H1 (cell line): ENCODE measurements around the gene GIMAP5. TPM values are rescaled to one million over a fixed set of nuclear protein-coding genes. Genes with fewer than 3 reads are reported as not detected.

ENCODE experiments used
- BCL11A ChIP-seq, 2 experiments: IDR thresholded peaks; one replicate each; pipeline ENCODE4 v1.6.1; 2011; ENCODE audit warnings: low read depth in 2 of 2, low read length in 2 of 2, mild to moderate bottlenecking in 2 of 2
- CBX5 ChIP-seq: fragments of 300-800, 300-1000 bp; sonication (generic); IDR thresholded peaks from 2 replicates; pipeline ENCODE4 v1.7.1; 2016; ENCODE audit warnings: antibody characterized with exemption, low read length, low read depth
- CHD7 ChIP-seq: fragments of 300-600 bp; sonication (generic); IDR thresholded peaks from 2 replicates; pipeline ENCODE4 v1.7.1; 2012; ENCODE audit warnings: low read length, moderate library complexity, mild to moderate bottlenecking, inconsistent platforms; ENCODE audit not compliant: insufficient replicate concordance
- CREB1 ChIP-seq: IDR thresholded peaks from 2 replicates; pipeline ENCODE4 v1.6.1; 2012; ENCODE audit warnings: inconsistent platforms
- CTBP2 ChIP-seq: IDR thresholded peaks from 2 replicates; pipeline ENCODE4 v1.7.0; 2011; ENCODE audit warnings: borderline replicate concordance, mild to moderate bottlenecking, moderate library complexity, mixed read lengths, low read length; ENCODE audit not compliant: insufficient read depth, insufficient read length
- FOSL1 ChIP-seq: IDR thresholded peaks from 2 replicates; pipeline ENCODE4 v1.6.1; 2011; ENCODE audit warnings: mild to moderate bottlenecking, low read depth, low read length, moderate library complexity; ENCODE audit not compliant: insufficient read depth
- RAD21 ChIP-seq, 2 experiments: IDR thresholded peaks in 1 of 2; conservative IDR thresholded peaks in 1 of 2; 2 replicates each; pipeline ENCODE4 v1.6.1; 2011; ENCODE audit warnings: low read depth in 2 of 2, low read length in 2 of 2, improper control_type of control experiment in 1 of 2, inconsistent platforms in 1 of 2, mild to moderate bottlenecking in 1 of 2, moderate library complexity in 1 of 2
- polyA plus RNA-seq, 7 experiments: library from polyadenylated mRNA; depleted of rRNA in 3 of 7; stranded (reverse) in 5 of 7; unstranded in 2 of 7; fragments of >200 nt in 5 of 7; fragments of 200-250 nt in 2 of 7; gene quantifications; 1 replicate in 5 of 7; 2 replicates in 1 of 7; 4 replicates in 1 of 7; pipeline versions ENCODE4 v1.2.1 to v1.2.3, GENCODE V29; 2011 to 2013; ENCODE audit warnings: missing spikeins in 2 of 7, mixed read lengths in 2 of 7
- total RNA-seq: library from RNA; stranded (reverse); fragmentation: NEBNext Ultra II Directional; extraction: Animal tissue kit (Norgen Biotek cat#: 25700); gene quantifications from 2 replicates; pipeline ENCODE4 v1.2.1, GENCODE V29; 2021

The GIMAP5 gene
- total and polyA plus RNA-seq, 2 of the 8 experiments (the other 6 are each of a cell fraction or from before 2014, with no cell fraction given): not detected

GRCh38 chr7:150769768-150770167 is 32.5 kb downstream of the GIMAP5 start (continued):
- no peak for TF ChIP-seq CHD7
- TF ChIP-seq CREB1: no peak
- TF ChIP-seq CBX5: no peak
- no peak for TF ChIP-seq RAD21 (IDR thresholded peaks at IDR 0.05 in 1 of 2, conservative IDR thresholded peaks at IDR 0.05 in 1 of 2; ENCODE audit: low read depth in 2 of 2, low read length in 2 of 2)
- no peak for TF ChIP-seq BCL11A (IDR thresholded peaks at IDR 0.05; ENCODE audit: low read depth in 2 of 2, low read length in 2 of 2)
- no peak for TF ChIP-seq CTBP2
- no peak for TF ChIP-seq FOSL1
- TF ChIP-seq, all 59 proteins: peak for 0
